Gastrocnemius medialis (tissue), 4 donors: ENCODE results near the gene IBTK. TPM values are rescaled to one million over a fixed set of nuclear protein-coding genes. Genes with fewer than 3 reads are reported as not detected.

Experiments used
- ATAC-seq, 2 donors: fragments of 150-250 bp; one replicate each; pipeline ENCODE4 v1.9.1; 2016
- DNase-seq, 2 donors: peaks; one replicate each; pipeline ENCODE4 v3.0.0-alpha.2; 2019
- H3K27ac ChIP-seq, 4 donors: fragments of 200-600 bp; sonication (generic); 1 replicate in 1 of 4; 2 replicates in 3 of 4; pipeline ENCODE4 v1.5.1; 2016 to 2018; ENCODE audit warnings: mild to moderate bottlenecking in 2 of 4, moderate library complexity in 1 of 4
- H3K27me3 ChIP-seq, 3 donors: fragments of 200-600 bp; sonication (generic) in 2 of 3; 1 replicate in 1 of 3; 2 replicates in 2 of 3; pipeline versions ENCODE4 v1.5.1 to v1.6.0; 2016 to 2019; ENCODE audit warnings: mild to moderate bottlenecking in 1 of 3, moderate library complexity in 1 of 3
- H3K36me3 ChIP-seq, 2 donors: fragments of 200-600 bp; sonication (generic) in 1 of 2; one replicate each; pipeline ENCODE4 v1.5.1; 2017 to 2018
- H3K4me1 ChIP-seq, 2 donors: fragments of 200-600 bp; sonication (generic) in 1 of 2; one replicate each; pipeline ENCODE4 v1.5.1; 2016 to 2017; ENCODE audit warnings: mild to moderate bottlenecking in 2 of 2
- H3K4me3 ChIP-seq, 4 donors: fragments of 200-600 bp; sonication (generic) in 3 of 4; 1 replicate in 1 of 4; 2 replicates in 3 of 4; pipeline ENCODE4 v1.5.1; 2016 to 2019; ENCODE audit warnings: mild to moderate bottlenecking in 2 of 4
- H3K9me3 ChIP-seq, 3 donors: fragments of 200-600 bp; sonication (generic) in 2 of 3; 1 replicate in 1 of 3; 2 replicates in 2 of 3; pipeline ENCODE4 v1.5.1; 2016 to 2019
- POLR2A ChIP-seq, 2 donors: fragments of 450-650 bp; IDR thresholded peaks; one replicate each; pipeline ENCODE4 v1.6.1; 2017; ENCODE audit warnings: antibody characterized with exemption in 2 of 2, mild to moderate bottlenecking in 2 of 2, moderate library complexity in 2 of 2
- in situ Hi-C, 4 donors: fragments of 200-750 bp; cut with MboI; loops; one replicate each; pipeline versions ENCODE4 v1.15.0 to v1.8.0; 2017; ENCODE audit warnings: low sequenced_read_pairs in 4 of 4
- intact Hi-C: fragments of 100-400 bp; cut with DNase I; formaldehyde crosslinking; loops from one replicate; pipeline ENCODE4 v1.15.1; 2023; ENCODE audit warnings: low total_unique reads
- total RNA-seq, 4 donors: library from RNA; depleted of rRNA; stranded (reverse); fragments of >200 nt; gene quantifications; one replicate each; pipeline versions ENCODE4 v1.1.0 to v1.2.3, GENCODE V29; 2016
- TF ChIP-seq, protein P1 (sequence below), 5 experiments: fragments of 450-650 bp in 3 of 5; fragments of 200-600 bp in 2 of 5; sonication (generic) in 2 of 5; IDR thresholded peaks in 4 of 5; conservative IDR thresholded peaks in 1 of 5; 1 replicate in 4 of 5; 2 replicates in 1 of 5; pipeline ENCODE4 v1.5.1; 2016 to 2019; ENCODE audit warnings: antibody characterized with exemption in 5 of 5, mild to moderate bottlenecking in 3 of 5, moderate library complexity in 3 of 5

The IBTK gene
- total RNA-seq, 4 donors from 2014 or later: 26.2 to 31.7 (median 29.5) TPM

DNA sequence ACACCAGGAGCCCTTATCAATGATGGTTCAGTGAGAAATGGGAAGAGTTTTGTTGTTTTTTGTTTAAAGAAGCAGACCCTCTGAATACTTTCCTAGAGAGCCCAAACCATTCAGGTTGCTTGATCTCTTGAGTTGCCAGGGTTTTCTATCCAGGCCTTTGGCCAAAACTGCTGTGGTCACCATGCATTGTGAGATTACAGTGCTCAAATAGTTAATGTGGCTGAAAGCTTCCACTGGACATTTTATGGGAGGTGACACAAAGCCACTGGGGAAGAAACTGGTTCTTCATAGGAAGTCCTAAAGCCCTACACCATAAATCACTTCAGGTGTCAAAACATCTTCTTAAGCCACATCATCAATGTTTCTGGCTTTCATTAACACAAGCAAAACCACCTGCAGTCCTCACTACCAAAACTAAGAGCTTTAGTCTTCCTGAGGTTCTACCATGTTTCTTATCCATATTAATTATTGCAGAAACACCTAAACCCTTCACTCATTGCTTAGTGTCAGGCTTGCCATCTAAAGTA, 101.6 kb downstream of the IBTK start:
- in situ Hi-C loops (no loop called here), intact Hi-C loops (no loop called here)
- Histone ChIP-seq H3K9me3 (no peaks in the 10 kb centered on the region), H3K27ac (no peak overlapping the region), H3K4me3 (no peak overlapping the region), H3K27me3 (no peaks in the 10 kb centered on the region), H3K36me3 (no peaks in the 10 kb centered on the region), H3K4me1 (peaks cover 5 to 21% of the 10 kb centered on the region in 2 donors)
- ATAC-seq: no peak
- DNase-seq: no peak
- no peak for TF ChIP-seq POLR2A (IDR thresholded peaks at IDR 0.05)
- TF ChIP-seq, protein P1, sequence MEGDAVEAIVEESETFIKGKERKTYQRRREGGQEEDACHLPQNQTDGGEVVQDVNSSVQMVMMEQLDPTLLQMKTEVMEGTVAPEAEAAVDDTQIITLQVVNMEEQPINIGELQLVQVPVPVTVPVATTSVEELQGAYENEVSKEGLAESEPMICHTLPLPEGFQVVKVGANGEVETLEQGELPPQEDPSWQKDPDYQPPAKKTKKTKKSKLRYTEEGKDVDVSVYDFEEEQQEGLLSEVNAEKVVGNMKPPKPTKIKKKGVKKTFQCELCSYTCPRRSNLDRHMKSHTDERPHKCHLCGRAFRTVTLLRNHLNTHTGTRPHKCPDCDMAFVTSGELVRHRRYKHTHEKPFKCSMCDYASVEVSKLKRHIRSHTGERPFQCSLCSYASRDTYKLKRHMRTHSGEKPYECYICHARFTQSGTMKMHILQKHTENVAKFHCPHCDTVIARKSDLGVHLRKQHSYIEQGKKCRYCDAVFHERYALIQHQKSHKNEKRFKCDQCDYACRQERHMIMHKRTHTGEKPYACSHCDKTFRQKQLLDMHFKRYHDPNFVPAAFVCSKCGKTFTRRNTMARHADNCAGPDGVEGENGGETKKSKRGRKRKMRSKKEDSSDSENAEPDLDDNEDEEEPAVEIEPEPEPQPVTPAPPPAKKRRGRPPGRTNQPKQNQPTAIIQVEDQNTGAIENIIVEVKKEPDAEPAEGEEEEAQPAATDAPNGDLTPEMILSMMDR (IDR thresholded peaks at IDR 0.05 in 4 of 5, conservative IDR thresholded peaks at IDR 0.05 in 1 of 5): no peak

GRCh38 chr6:82144852-82145340, 102.6 kb downstream of the IBTK start:
- DNase-seq (peak; percentile 48 to 76), ATAC-seq (peak; percentile 87 to 92)
- peak overlapping the region in 1 of 4 donors; percentile 2 for H3K4me3 ChIP-seq
- no peaks in the 10 kb centered on the region for H3K27me3 ChIP-seq
- intact Hi-C loops (no loop called here), in situ Hi-C loops (no loop called here)
- no peaks in the 10 kb centered on the region for H3K9me3 ChIP-seq
- H3K27ac ChIP-seq: peak overlapping the region in 3 of 4 donors; percentile 58 to 75 (median 73)
- TF ChIP-seq, protein P1 (IDR thresholded peaks at IDR 0.05 in 4 of 5, conservative IDR thresholded peaks at IDR 0.05 in 1 of 5): no peak
- TF ChIP-seq POLR2A (IDR thresholded peaks at IDR 0.05): no peak
- no peaks in the 10 kb centered on the region for H3K36me3 ChIP-seq
- peaks cover 5 to 21% of the 10 kb centered on the region in 2 donors for H3K4me1 ChIP-seq

DNA sequence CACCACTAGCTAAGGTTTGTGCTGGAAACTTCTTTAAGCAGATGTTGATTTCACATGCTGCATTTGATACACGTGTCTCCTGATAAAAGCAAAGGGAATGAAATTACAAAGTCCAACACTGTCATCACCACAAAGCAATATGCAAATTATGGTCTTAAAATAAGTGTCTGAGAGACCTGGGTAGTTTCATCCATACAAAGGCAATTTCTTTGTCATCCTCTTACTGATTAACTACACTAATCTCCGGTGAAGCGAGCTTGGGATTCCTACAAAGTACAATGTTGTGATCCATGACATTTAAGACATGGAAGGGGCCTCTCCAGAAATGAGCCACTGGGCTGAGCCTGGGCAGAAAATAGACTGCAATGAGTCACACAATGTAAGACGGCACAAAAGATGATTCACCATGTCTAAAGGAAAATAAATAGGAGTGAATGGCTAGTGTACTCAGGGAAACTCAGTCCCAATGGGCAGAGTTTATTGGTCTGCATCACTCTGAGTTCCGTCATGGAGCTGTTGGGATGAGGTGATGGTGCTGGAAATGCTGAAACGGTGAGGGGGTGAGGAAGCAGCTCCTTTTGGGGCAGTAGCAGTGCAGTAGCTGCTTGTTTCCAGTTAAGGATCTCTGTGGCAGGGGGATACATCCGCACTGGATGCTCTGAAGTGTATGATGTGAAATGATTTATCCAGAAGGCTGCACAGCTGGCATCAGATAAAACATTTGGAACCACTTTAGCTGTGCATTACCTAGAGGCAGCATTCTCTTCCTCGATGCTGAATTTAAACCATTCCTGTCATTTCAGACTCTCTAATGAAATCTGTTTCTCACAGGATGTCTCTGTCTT, 103.3 kb downstream of the IBTK start:
- peak; percentile 12 to 39 for DNase-seq
- no peaks in the 10 kb centered on the region for H3K36me3 ChIP-seq
- H3K4me3 ChIP-seq: peak overlapping the region in 1 of 4 donors; percentile 2
- no peak for TF ChIP-seq POLR2A (IDR thresholded peaks at IDR 0.05)
- TF ChIP-seq, protein P1 (IDR thresholded peaks at IDR 0.05 in 4 of 5, conservative IDR thresholded peaks at IDR 0.05 in 1 of 5): no peak
- peak; percentile 90 to 94 for ATAC-seq
- peak overlapping the region; percentile 16 to 75 (median 63) for H3K27ac ChIP-seq
- H3K4me1 ChIP-seq: peaks cover 5 to 21% of the 10 kb centered on the region in 2 donors
- in situ Hi-C loops: no loop called here
- H3K9me3 ChIP-seq: no peaks in the 10 kb centered on the region
- intact Hi-C loops: no loop called here
- no peaks in the 10 kb centered on the region for H3K27me3 ChIP-seq

DNA sequence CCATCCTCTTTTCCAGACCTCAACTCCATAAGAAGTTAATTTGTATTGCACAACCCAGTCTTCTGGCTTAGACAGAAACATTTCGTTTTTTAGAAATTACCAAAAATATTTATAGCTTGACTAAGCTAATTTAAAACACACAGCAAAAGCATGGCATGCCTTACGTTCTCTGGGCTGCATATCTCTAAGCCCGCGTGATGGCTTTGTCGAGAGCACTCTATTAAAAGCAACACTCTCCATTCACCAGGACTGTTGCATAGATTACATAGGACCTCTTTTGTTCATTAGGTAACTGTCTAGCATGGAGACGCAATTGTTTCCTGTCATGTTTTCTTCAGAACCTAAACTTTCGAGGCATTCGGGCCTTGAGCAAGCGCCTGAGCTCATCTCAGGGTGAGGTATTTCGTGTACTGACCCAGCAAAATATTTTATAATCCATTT, 104.5 kb downstream of the IBTK start:
- DNase-seq (no peak), ATAC-seq (no peak)
- in situ Hi-C loops: no loop called here
- intact Hi-C loops: no loop called here
- H3K9me3 ChIP-seq: no peaks in the 10 kb centered on the region
- H3K4me1 ChIP-seq: peaks cover 5 to 21% of the 10 kb centered on the region in 2 donors
- H3K4me3 ChIP-seq: no peak overlapping the region
- H3K27me3 ChIP-seq: no peaks in the 10 kb centered on the region
- no peaks in the 10 kb centered on the region for H3K36me3 ChIP-seq
- H3K27ac ChIP-seq: no peak overlapping the region
- TF ChIP-seq, protein P1 (IDR thresholded peaks at IDR 0.05 in 4 of 5, conservative IDR thresholded peaks at IDR 0.05 in 1 of 5): no peak
- TF ChIP-seq POLR2A (IDR thresholded peaks at IDR 0.05): no peak
